Measurements from ENCODE around the gene SPHKAP.
A peak's percentile ranks its signal among the peaks of the same experiment; 100 is the strongest.

Gene SPHKAP

GRCh38 chr2:228039752-228040534 is 141.5 kb downstream of the SPHKAP start:
- DNase-seq (ENCODE audit: low read depth): peak; percentile 20
- no peak overlapping the region for H3K4me3 ChIP-seq (ENCODE audit: low read length)
- TF ChIP-seq CTCF (conservative IDR thresholded peaks at IDR 0.05; ENCODE audit: low read length): peak; percentile 81

- no peak overlapping the region for H3K4me3 ChIP-seq (ENCODE audit: low read length)
- no peak for TF ChIP-seq CTCF (conservative IDR thresholded peaks at IDR 0.05; ENCODE audit: low read length)
- no peak for DNase-seq (ENCODE audit: low read depth)
These were observed 142.5 kb downstream of the SPHKAP start for GRCh38 chr2:228038967-228039366.

GRCh38 chr2:228037915-228038314 is 143.6 kb downstream of the SPHKAP start:
- H3K4me3 ChIP-seq (ENCODE audit: low read length): no peak overlapping the region
- no peak for TF ChIP-seq CTCF (conservative IDR thresholded peaks at IDR 0.05; ENCODE audit: low read length)
- no peak for DNase-seq (ENCODE audit: low read depth)

GRCh38 chr2:228023619-228024018 is 157.9 kb downstream of the SPHKAP start:
- DNase-seq (ENCODE audit: low read depth): no peak
- TF ChIP-seq CTCF (conservative IDR thresholded peaks at IDR 0.05; ENCODE audit: low read length): no peak
- no peak overlapping the region for H3K4me3 ChIP-seq (ENCODE audit: low read length)

GRCh38 chr2:228018311-228018710 is 163.2 kb downstream of the SPHKAP start:
- DNase-seq (ENCODE audit: low read depth): no peak
- no peak overlapping the region for H3K4me3 ChIP-seq (ENCODE audit: low read length)
- no peak for TF ChIP-seq CTCF (conservative IDR thresholded peaks at IDR 0.05; ENCODE audit: low read length)

GRCh38 chr2:228017784-228018183 is 163.7 kb downstream of the SPHKAP start:
- no peak for TF ChIP-seq CTCF (conservative IDR thresholded peaks at IDR 0.05; ENCODE audit: low read length)
- no peak overlapping the region for H3K4me3 ChIP-seq (ENCODE audit: low read length)
- DNase-seq (ENCODE audit: low read depth): no peak

- no peak for DNase-seq (ENCODE audit: low read depth)
- no peak overlapping the region for H3K4me3 ChIP-seq (ENCODE audit: low read length)
- TF ChIP-seq CTCF (conservative IDR thresholded peaks at IDR 0.05; ENCODE audit: low read length): no peak
These were observed 165.1 kb downstream of the SPHKAP start for GRCh38 chr2:228016402-228016801.
